HCT116 (cell line): ENCODE measurements around the gene BABAM2.

ENCODE experiments used
- POLR2A ChIP-seq: IDR thresholded peaks from 2 replicates; pipeline ENCODE4 v1.7.0; 2011; ENCODE audit warnings: borderline replicate concordance; ENCODE audit not compliant: insufficient read depth, insufficient read length; ENCODE audit errors: extremely low read depth
- YY1 ChIP-seq: IDR thresholded peaks from 2 replicates; pipeline ENCODE4 v1.6.1; 2011; ENCODE audit warnings: low read length, low read depth, moderate library complexity, mild to moderate bottlenecking; ENCODE audit not compliant: insufficient replicate concordance; ENCODE audit errors: extremely low read depth
- ZBTB33 ChIP-seq: IDR thresholded peaks from 2 replicates; pipeline ENCODE4 v1.6.1; 2011; ENCODE audit warnings: mild to moderate bottlenecking, low read length, moderate library complexity; ENCODE audit not compliant: insufficient replicate concordance; ENCODE audit errors: extremely low read depth

GRCh38 chr2:28185153-28185552 is 294.6 kb downstream of the BABAM2 start:
- TF ChIP-seq POLR2A (no peak), ZBTB33 (no peak), YY1 (no peak)
